H1 (cell line): ENCODE measurements around the gene DHTKD1.

Experiments
- CHD1 ChIP-seq: IDR thresholded peaks from 2 replicates; pipeline ENCODE4 v1.6.1; 2012; ENCODE audit warnings: low read depth, low read length, improper control_type of control experiment
- CHD2 ChIP-seq: IDR thresholded peaks from 2 replicates; pipeline ENCODE4 v1.6.1; 2012; ENCODE audit warnings: low read length, improper control_type of control experiment
- CTCF ChIP-seq, 3 experiments: IDR thresholded peaks; 1 replicate in 2 of 3; 2 replicates in 1 of 3; pipeline versions ENCODE4 v1.5.1 to v1.6.1; 2011; ENCODE audit warnings: low read length in 3 of 3, mild to moderate bottlenecking in 3 of 3, inconsistent platforms in 2 of 3, low read depth in 1 of 3, moderate library complexity in 1 of 3; ENCODE audit not compliant: insufficient read depth in 1 of 3; ENCODE audit errors: control extremely low read depth in 1 of 3
- EP300 ChIP-seq, 2 experiments: IDR thresholded peaks; 1 replicate in 1 of 2; 2 replicates in 1 of 2; pipeline ENCODE4 v1.6.1; 2011 to 2012; ENCODE audit warnings: low read depth in 2 of 2, low read length in 2 of 2, mild to moderate bottlenecking in 2 of 2, borderline replicate concordance in 1 of 2, inconsistent platforms in 1 of 2, moderate library complexity in 1 of 2
- EZH2 ChIP-seq: fragments of 200-600 bp; sonication (generic); IDR thresholded peaks from 2 replicates; pipeline ENCODE4 v1.7.1; 2012; ENCODE audit warnings: low read depth, mild to moderate bottlenecking, moderate library complexity, low read length, inconsistent platforms; ENCODE audit not compliant: severe bottlenecking
- FOSL1 ChIP-seq: IDR thresholded peaks from 2 replicates; pipeline ENCODE4 v1.6.1; 2011; ENCODE audit warnings: mild to moderate bottlenecking, low read depth, low read length, moderate library complexity; ENCODE audit not compliant: insufficient read depth
- MAX ChIP-seq: IDR thresholded peaks from 2 replicates; pipeline ENCODE4 v1.6.1; 2012; ENCODE audit warnings: inconsistent platforms
- RAD21 ChIP-seq, 2 experiments: IDR thresholded peaks in 1 of 2; conservative IDR thresholded peaks in 1 of 2; 2 replicates each; pipeline ENCODE4 v1.6.1; 2011; ENCODE audit warnings: low read depth in 2 of 2, low read length in 2 of 2, improper control_type of control experiment in 1 of 2, inconsistent platforms in 1 of 2, mild to moderate bottlenecking in 1 of 2, moderate library complexity in 1 of 2
- RBBP5 ChIP-seq: IDR thresholded peaks from 2 replicates; pipeline ENCODE4 v1.7.1; 2012; ENCODE audit warnings: low read depth, mild to moderate bottlenecking, inconsistent platforms, low read length, moderate library complexity, borderline replicate concordance
- SUZ12 ChIP-seq: fragments of 200-600 bp; sonication (generic); IDR thresholded peaks from 2 replicates; pipeline ENCODE4 v1.6.1; 2012; ENCODE audit warnings: mild to moderate bottlenecking, inconsistent platforms, low read length, moderate library complexity, mixed read lengths
- TAF1 ChIP-seq: IDR thresholded peaks from 2 replicates; pipeline ENCODE4 v1.6.1; 2011; ENCODE audit warnings: mild to moderate bottlenecking, low read depth, low read length
- ZNF274 ChIP-seq: IDR thresholded peaks from 2 replicates; pipeline ENCODE4 v1.7.0; 2012; ENCODE audit warnings: low read length, borderline replicate concordance; ENCODE audit errors: extremely low read depth

DNA sequence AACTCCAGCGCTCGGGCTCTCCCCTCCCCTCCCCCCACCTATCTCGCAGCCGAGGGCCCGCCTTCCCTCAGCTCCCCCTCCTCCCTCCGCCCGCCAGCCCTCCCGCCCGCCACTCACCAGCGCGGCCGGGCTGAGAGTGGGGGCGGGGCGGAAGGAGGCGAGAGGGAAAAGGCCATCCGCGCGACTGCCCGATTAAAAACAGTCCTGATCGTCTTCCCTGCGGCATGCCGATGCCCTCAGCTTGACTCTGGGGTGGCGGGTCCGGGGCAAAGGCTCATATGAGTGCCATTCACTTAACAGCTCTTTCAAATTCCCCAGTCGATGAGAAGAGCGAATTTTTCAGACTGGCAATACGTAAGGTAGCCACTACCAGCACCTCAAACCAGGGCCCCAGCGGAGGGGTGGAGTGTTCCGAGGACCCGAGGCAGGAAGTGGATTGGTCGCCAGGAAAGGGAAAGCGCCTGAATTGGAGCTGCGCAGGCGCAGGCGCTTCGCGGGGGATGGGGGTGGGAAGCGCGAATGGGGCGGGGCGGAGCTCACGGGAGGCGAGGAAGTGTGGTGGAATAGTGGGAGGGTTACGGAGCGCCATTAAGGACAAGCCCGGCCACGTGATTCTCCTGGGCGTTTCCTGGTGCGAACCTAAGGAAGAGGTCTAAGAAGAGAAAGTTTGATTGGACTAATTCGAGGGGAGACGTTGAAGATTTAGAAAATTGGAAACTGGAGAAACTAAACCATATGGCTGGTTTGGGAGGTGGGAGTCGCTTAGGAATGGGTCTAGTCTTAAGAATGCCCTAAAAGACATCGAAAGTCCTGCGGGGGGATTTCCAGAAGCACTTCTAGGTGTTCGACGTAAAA is 25.7 kb upstream of the DHTKD1 start, which contains the start of gene UPF2:
- TF ChIP-seq CTCF (IDR thresholded peaks at IDR 0.05; ENCODE audit: control extremely low read depth in 1 of 3, insufficient read depth in 1 of 3, low read depth in 1 of 3, low read length in 3 of 3) (no peak), EP300 (IDR thresholded peaks at IDR 0.05; ENCODE audit: borderline replicate concordance in 1 of 2, low read depth in 2 of 2, low read length in 2 of 2) (no peak; a peak in 1 of 3 replicates), FOSL1 (no peak), CHD1 (no peak), ZNF274 (no peak), MAX (peak; percentile 95), EZH2 (no peak), SUZ12 (no peak), TAF1 (0 out of 2 replicates have a peak, but pooled peaks have one; percentile 46), CHD2 (no peak), RAD21 (IDR thresholded peaks at IDR 0.05 in 1 of 2, conservative IDR thresholded peaks at IDR 0.05 in 1 of 2; ENCODE audit: low read depth in 2 of 2, low read length in 2 of 2) (no peak), RBBP5 (no peak)
